ENCODE results near the gene RAD51. TPM values are rescaled to one million over a fixed set of nuclear protein-coding genes. Genes with fewer than 3 reads are reported as not detected.

The RAD51 gene
- total RNA-seq, 1 donor from 2014 or later = 5.9 TPM

GRCh38 chr15:40722354-40722753 lies 27.4 kb downstream of the RAD51 start:
- DNase-seq (ENCODE audit: low read depth in 2 of 2) = no peak

DNA sequence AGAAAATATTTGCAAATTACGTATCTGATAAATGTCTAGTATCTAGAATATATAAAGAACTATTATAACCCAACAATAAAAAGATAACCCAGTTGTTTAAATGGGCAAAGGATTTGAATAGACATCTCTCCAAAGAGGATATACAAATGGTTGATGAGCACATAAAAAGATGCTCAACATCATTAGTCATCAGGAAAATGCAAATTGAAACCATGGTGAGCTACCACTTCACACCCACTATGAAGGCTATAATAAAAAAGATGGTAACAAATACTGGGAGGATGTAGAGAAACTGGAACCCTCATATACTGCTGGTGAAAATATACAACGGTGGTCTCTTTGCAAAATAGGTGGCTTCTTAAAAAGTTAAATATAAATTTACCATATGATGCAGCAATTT lies 28.0 kb downstream of the RAD51 start:
- DNase-seq (ENCODE audit: low read depth in 2 of 2) = no peak

DNA sequence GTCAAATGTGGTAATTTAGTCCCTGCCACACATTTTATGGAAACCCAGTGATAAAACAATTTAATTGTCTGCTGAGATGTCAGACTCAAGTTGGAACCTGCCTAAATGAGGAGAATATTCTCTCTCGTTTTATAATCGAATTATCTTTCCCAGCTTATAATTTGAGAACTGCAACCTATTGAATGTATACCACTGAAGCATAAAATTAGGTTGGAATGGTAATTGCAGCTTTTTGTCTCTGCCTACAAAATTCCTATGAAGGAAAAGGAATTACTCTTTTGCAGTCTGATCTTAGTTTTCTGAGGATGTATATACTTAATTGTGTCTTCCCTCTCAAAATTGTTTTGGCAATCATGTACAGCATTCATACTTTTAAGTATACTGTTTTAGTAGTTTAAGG lies 28.9 kb downstream of the RAD51 start:
- no peak for DNase-seq (ENCODE audit: low read depth in 2 of 2)

DNA sequence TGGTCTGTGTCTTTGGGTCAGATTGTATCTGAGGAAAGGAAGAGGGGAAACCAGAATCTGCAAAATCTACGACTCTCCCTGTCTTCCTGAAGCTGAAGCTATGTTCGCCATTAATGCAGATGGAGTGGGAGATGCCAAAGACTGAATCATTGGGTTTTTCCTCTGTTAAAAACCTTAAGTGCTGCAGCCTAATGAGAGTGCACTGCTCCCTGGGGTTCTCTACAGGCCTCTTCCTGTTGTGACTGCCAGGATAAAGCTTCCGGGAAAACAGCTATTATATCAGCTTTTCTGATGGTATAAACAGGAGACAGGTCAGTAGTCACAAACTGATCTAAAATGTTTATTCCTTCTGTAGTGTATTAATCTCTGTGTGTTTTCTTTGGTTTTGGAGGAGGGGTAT lies 36.1 kb downstream of the RAD51 start:
- peak; percentile 34 to 86 for DNase-seq (ENCODE audit: low read depth in 2 of 2)

DNA sequence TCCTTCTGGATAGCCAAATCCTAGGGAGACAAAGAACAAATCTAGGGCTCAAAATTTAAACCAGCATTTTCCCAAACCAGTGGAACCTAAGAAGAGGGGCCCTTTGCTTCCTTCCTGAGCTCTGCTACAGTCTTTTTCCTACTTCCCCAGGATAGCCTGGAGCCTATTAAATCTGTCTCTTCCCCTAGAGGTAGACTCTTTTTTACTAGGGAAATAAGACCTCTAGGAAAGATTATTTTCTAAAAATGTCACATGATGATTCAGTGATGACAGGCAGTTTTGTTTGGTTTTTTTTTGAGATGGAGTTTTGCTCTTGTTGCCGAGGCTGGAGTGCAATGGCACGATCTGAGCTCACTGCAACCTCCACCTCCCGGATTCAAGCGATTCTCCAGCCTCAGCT lies 41.6 kb downstream of the RAD51 start:
- no peak for DNase-seq (ENCODE audit: low read depth in 2 of 2)

DNA sequence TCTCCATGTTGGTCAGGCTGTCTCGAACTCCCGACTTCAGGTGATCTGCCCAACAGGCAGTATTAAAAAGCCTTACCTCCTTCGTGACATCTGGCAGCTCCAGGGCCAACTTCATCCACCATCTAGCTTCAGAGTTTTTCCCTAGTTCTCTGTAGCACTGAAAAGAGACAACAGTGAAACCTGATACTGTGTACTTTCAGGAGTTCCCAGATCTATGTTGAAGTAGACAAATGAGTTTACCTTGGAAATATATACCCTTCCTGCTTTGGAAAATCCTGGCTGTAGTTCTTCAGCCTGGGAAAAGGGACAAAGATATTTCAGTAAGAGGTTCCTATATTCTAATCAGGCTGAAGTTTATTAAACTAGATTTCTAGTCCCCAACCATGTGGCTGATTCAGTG lies 42.1 kb downstream of the RAD51 start:
- peak in 1 of 2 donors; percentile 53 for DNase-seq (ENCODE audit: low read depth in 2 of 2)

DNA sequence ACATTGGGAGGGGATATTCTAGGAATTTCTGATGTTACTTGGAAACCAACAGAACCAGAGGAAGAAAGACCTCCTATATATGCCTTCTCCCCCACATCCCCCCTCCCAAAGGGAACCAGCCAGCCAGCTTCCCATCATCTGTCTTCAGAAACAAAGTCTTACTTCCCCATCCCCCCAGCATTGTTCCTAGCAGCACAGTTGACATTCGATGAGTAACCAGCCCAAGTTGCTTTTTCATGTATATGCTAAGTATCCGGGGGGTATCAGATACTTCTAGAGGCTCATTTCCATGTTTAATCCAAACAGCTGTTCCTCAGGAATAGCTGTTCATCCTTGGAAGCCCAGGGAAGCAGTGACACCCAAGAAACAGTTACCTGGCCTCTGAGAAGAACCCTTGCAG lies 44.1 kb downstream of the RAD51 start:
- DNase-seq (ENCODE audit: low read depth in 2 of 2) = no peak

DNA sequence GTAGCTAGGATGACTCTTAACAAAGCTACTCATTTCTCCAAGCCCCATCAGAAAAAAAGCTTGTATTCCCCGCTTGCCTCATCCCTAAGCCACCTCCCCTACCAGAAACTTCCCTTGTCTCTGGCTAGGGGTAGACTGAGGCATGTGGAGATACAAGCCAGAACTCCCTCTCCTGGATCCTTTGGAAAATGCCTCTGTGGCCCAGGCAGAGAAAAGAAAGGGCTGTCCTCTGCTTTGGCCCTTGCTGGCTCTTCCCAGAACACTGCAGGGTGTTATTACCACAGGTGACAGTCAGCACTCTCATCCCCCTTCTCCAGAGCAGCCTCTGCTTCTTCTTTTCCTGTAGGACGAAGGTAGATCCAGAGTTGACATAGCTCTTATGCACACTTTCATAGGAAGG lies 44.9 kb downstream of the RAD51 start:
- DNase-seq (ENCODE audit: low read depth in 2 of 2) = no peak

- no peak for DNase-seq (ENCODE audit: low read depth in 2 of 2)
These were observed 48.5 kb downstream of the RAD51 start for GRCh38 chr15:40743485-40743901.

- no peak for DNase-seq (ENCODE audit: low read depth in 2 of 2)
These were observed 49.2 kb downstream of the RAD51 start for GRCh38 chr15:40743921-40744814.

GRCh38 chr15:40744815-40745152 lies 49.8 kb downstream of the RAD51 start:
- DNase-seq (ENCODE audit: low read depth in 2 of 2) = no peak

DNA sequence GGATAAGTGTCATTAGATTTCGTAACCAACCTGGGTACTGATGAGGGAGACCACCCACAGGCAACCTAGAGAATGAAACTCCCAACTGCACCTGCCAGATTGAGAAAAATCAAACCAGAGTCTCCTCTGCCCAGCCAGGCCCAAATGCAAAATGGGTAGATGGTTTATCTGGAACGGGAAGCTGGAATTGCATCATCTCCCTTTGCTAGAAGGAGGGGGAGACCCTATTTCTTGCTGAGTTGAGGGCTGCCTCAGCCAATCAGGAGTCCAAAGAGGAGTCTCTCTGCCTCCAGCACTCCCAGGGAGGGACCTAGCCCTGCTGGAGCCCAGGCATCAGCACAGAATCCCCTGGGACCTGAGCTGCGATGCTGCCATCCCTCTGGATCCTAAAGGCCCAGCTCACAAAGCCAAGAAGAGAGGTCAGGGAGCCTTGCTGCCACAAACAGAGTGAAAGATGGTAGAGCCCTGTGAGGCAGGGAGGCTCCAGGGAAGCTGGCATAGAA lies 52.0 kb downstream of the RAD51 start:
- no peak for DNase-seq (ENCODE audit: low read depth in 2 of 2)

- DNase-seq (ENCODE audit: low read depth in 2 of 2) = no peak
These were observed 53.0 kb downstream of the RAD51 start for GRCh38 chr15:40747685-40748631.

GRCh38 chr15:40749151-40749630 lies 54.2 kb downstream of the RAD51 start:
- DNase-seq (ENCODE audit: low read depth in 2 of 2) = no peak

GRCh38 chr15:40750885-40751284 lies 55.9 kb downstream of the RAD51 start:
- no peak for DNase-seq (ENCODE audit: low read depth in 2 of 2)

- no peak for DNase-seq (ENCODE audit: low read depth in 2 of 2)
These were observed 56.8 kb downstream of the RAD51 start for GRCh38 chr15:40751745-40752144.

DNA sequence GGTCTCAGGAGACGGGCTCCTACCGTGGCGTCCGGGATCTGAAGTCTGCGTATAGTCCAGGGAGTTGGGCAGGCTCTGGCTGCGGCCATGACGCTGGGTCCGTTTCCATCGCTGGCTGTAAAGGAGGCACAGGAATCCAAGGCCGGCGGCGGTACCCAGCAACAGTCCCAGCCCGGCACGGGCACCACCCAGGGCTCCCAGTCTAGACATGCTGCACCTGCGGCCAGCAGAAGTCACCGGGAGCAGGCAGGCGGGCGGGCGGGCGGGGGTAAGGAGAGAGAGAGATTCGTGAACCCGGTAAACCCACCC lies 59.6 kb downstream of the RAD51 start:
- no peak for DNase-seq (ENCODE audit: low read depth in 2 of 2)

- peak; percentile 73 to 93 for DNase-seq (ENCODE audit: low read depth in 2 of 2)
These were observed 60.2 kb downstream of the RAD51 start, which contains the start of gene RMDN3 for GRCh38 chr15:40754883-40755811. RMDN3 (minus strand) TSS chr15:40755254; CDS start chr15:40754783, 471 bp downstream.

GRCh38 chr15:40755812-40756208 lies 60.8 kb downstream of the RAD51 start:
- DNase-seq (ENCODE audit: low read depth in 2 of 2) = no peak

GRCh38 chr15:40756938-40757337 lies 62.0 kb downstream of the RAD51 start:
- DNase-seq (ENCODE audit: low read depth in 2 of 2) = no peak

DNA sequence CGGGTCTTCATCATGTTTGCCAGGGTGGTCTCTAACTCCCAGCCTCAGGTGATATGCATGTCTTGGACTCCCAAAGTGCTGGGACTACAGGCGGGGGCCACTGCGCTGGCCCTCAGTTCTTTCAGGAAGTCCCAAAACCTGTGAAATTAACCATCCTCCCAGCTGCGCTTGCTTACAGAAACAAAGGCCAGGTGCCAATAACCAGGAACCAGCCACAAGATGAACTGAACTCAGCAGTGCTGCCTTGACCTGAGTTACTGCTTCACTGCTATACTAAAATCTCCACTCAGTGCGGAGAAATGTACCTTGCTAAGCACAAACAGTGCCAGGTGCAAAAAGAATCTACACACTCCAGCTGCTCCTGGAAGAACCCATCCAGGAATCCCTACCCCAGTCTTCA lies 65.0 kb downstream of the RAD51 start:
- DNase-seq (ENCODE audit: low read depth in 2 of 2) = no peak
